Activated CD4-positive, CD25-positive, alpha-beta regulatory T cell treated with anti-CD3 and anti-CD28 coated beads, Interleukin-2, amount 50 U/mL, for 16 hours (primary cell): ENCODE data around the gene USP12.
A peak's percentile ranks its signal among the peaks of the same experiment; 100 is the strongest.
"Not testable (repeated sequence)": the region's sequence is repeated elsewhere in the genome, so short reads cannot be mapped to it uniquely, and the experiment has no call there.

ENCODE experiments used
- DNase-seq: peaks from one replicate; pipeline ENCODE4 v3.0.0-alpha.2; 2020; ENCODE audit warnings: low read depth, low spot score

The USP12 gene

GRCh38 chr13:27151798-27152599 lies 19.6 kb downstream of the USP12 start:
- no peak for DNase-seq

GRCh38 chr13:27149702-27150101 lies 21.9 kb downstream of the USP12 start:
- no peak for DNase-seq

DNA sequence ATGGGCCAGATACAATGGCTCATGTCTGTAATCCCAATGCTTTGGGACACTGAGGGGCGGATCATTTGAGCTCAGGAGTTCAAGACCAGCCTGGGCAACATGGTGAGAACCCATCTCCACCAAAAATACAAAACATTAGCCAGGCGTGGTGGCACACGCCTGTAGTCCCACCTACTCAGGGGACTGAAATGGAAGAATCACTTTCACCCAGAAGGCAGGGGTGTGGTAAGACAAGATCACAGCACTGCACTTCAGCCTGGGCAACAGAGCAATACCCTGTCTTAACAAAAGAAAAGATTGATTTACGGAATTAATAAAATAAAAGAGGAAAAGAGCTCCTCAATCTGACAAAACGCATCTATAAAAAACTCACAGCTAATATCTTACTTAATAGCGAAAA lies 22.7 kb downstream of the USP12 start:
- DNase-seq: no peak

GRCh38 chr13:27147530-27148170 lies 24.0 kb downstream of the USP12 start:
- no peak for DNase-seq

- no peak for DNase-seq
Observed at GRCh38 chr13:27141746-27142145, 29.9 kb downstream of the USP12 start.

DNA sequence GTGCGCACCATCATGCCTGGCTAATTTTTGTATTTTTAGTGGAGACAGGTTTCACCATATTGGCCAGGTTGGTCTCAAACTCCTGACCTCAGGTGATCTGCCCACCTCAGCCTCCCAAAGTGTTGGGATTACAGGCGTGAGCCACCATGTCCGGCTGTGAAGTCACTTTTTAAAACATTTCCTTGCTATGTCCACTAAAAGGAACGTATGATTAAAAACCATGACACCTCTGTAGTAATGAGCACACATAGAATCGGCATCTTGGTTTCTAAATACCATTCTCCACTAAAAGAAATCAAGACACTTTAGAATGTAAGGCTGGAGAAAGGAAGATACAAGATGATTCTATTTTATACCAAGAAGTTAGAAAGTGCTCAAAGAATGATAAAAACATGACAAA lies 30.5 kb downstream of the USP12 start:
- DNase-seq: not testable (repeated sequence)

DNA sequence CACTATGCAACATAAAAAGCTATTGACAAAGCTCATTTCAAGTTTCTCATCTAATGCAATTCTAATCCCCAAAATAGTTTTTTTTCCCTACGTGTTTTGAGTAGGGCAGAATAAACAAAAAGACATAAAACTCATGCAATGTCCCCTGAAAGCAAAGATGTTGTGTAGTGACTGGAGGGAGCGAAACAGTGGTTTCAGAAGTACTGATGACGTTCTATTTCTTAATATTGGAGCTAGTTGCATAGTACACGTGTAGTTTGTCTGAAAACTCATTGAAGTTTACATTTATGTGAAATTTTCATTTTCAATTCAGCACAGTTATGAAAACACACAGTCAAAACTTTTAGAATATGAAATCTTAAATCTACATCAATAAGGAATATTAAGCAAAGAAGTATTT lies 31.6 kb downstream of the USP12 start:
- DNase-seq: no peak

- DNase-seq: no peak
Observed at GRCh38 chr13:27139565-27139964, 32.0 kb downstream of the USP12 start.

DNA sequence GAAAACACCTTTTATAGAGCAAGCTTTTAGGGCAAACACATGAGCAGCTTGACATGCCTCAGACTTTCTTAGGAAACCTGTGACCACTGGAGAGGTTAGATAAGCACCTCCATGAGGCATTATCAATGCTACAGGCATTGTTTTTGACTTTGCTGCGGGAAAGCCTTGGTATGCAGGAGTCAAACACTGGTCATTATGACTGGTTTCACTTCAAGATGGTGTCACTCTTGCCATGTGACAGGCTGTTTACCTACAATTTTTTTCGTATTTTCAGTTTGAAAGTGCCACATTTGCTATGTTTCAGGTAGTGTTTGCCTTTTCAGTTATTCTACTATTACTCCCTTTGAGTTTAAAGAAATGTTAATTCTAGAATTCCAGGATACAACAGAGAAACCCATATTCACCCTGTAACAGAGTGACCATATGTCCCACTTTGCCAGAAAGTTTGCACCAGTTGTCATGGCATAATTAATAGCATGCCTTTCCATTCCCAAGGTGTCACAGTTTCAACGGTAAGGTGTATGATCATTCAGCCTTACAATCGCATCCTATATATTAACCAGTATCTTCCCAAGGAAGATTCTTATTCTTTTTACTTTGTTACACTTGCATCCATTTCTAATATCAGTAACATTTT lies 33.0 kb downstream of the USP12 start:
- DNase-seq: no peak

DNA sequence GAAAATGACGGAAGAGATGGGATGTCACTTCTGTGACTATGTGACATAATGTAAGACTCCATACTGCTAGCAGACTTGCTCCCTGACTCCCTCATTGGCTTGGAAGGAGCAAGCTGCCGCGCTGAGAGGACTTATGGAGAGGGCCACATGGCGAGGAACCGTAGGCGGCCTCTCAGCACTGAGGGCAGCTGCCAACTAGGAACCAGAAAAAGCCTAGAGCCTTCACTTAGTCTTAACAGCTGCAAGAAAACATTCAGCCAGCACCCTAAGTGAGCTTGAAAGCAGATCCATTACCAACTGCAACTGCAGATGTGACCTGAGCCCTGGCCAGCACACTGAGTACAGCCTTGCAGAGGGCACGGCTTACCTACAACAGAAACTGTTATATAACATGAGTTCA lies 33.9 kb downstream of the USP12 start:
- DNase-seq: no peak

- DNase-seq: no peak
Observed at GRCh38 chr13:27135023-27135422, 36.6 kb downstream of the USP12 start.

DNA sequence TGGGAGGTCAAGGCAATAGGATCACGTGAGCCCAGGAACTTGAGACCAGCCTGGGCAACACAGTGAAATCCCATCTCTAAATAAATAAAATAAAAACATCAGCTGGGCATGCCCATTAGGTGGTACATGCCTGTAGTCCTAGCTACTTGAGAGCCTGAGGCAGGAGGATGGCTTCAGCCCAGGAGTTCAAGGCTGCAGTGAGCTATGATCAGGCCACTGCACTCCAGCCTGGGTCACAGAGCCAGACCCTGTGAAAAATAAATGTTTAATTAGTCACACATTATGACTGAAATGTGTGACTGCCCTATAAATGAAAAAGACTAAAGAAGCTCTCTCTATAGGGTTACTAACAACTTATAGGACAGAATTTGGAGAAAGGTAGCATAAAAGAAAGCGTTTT lies 37.7 kb downstream of the USP12 start:
- no peak for DNase-seq

DNA sequence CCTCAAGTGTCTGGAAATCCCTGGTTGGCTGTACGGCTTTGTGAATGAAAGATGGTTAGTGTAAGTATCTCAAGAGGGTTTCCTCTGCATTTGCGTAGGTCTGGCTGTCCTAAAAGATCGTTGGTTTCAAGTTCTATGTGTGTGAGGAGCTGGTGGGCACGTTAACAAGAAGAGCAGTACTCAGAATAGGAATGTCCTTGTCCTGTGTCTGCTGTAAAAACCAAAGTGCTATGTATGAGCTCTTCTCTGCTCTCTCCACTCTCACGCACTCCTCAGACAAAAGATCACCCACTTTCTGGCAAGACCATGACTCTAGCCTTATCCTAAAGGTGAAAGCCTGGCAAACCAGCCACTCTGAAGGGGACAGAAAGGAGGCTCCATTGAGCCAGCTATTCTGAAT lies 39.1 kb downstream of the USP12 start:
- no peak for DNase-seq

DNA sequence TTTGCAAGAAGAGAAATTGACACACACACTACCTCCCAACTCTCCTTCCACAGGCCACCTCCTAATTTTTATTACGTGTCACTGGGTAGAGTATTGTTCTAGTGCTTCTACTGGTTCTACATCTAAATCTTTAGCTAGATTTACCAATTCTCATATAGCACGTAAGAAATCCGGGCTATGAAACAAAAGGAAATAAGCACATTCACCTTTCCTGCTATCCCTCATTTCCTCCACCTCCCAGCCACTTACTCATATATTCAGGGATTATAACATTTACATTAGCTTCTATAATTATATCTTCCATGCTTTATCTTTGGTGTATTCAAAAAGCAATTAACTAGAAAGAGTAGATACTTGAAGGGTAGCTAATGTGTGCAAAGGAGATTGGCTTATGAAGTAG lies 39.7 kb downstream of the USP12 start:
- no peak for DNase-seq

GRCh38 chr13:27130979-27131623 lies 40.5 kb downstream of the USP12 start:
- DNase-seq: peak; percentile 61

- no peak for DNase-seq
Observed at GRCh38 chr13:27130223-27130978, 41.2 kb downstream of the USP12 start.

DNA sequence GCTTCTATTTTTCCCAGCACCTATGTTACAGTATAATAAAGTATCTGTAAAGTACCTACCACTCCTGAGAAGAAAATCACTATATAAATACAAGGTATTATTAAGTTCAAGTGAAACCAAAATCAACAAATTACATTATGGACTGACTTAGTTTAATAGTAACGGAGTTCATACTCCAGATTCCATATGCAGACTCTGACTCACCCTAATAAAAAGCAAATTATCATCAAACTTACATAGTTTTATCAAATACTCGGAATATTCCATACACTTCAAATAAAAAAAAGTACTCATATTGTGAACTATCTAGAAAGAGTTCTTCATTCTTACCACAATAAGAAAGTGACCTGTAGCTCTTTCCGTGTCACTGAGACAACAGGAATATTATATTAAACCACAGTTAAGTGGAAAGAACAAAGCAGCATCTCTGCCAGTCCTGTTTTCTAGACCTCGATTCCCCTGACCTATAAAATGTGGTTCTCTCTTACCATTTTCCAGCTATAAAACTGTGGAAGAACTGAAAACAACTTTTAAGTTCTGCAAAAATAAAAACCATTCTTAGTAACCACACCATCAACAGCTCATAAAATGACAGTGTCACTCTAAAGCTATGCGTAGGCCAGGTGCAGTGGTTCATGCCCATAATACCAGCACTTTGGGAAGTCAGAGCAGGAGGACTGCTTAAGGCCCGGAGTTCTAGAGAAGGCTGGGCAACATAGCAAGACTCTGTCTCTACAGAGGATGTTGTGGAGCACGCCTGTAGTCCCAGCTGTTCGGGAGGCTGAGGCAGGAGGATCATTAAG lies 42.6 kb downstream of the USP12 start:
- no peak for DNase-seq

- no peak for DNase-seq
Observed at GRCh38 chr13:27126859-27127258, 44.8 kb downstream of the USP12 start.

- DNase-seq: no peak
Observed at GRCh38 chr13:27125357-27126282, 46.0 kb downstream of the USP12 start.

GRCh38 chr13:27124571-27124970 lies 47.0 kb downstream of the USP12 start:
- DNase-seq: no peak
